Smooth muscle cell of the brain vasculature (primary cell): ENCODE data around the gene FFAR3.

Experiments used
- DNase-seq: peaks from one replicate; pipeline ENCODE4 v3.0.0-alpha.2; 2012; ENCODE audit warnings: low read depth, low spot score

FFAR3 gene

DNA sequence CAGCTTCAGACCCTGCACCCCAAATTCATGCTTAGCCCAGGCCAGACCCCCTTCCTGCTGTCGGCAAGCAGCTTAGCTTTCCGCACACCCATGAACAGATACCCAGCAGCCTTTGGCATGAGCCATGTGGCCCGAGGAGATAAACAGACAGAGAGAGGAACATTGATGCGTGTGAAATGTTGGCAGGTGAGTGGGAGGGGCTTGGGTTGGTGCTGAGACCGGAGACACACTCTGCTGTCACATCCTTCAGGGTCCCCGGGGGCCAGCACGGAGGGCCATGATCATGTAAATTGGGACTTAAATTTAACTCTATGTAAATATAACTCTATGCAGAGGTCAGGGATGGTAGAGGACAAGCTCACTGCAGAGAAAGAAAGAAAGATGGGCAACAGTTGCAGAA lies 27.8 kb upstream of the FFAR3 start:
- DNase-seq: no peak

DNA sequence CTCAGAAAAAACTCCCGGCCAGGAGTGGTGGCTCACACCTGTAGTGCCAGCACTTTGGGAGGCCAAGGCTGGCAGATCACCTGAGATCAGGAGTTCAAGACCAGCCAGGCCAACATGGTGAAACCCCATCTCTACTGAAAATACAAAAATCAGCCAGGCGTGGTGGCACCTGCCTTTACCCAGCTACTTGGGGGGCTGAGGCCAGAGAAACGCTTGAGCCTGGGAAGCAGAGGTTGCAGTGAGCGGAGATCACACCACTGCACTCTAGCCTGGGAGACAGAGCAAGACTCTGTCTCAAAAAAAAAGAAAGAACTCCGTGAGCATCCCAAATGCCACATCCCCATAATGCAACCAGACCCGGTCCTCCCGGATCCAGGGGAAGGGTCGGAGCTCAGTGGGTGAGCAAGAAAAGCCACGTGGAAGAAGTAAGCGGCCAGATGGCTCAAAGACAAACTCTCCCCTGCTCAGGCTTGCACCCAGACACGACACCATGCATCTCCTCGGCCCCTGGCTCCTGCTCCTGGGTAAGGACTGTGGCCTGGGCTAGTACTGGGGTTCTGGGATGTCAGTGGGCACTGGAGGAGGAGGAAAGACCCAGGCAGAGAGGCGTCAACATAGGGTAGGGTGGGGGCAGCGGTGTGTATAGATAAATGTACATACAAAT lies 26.6 kb upstream of the FFAR3 start:
- DNase-seq: no peak

DNA sequence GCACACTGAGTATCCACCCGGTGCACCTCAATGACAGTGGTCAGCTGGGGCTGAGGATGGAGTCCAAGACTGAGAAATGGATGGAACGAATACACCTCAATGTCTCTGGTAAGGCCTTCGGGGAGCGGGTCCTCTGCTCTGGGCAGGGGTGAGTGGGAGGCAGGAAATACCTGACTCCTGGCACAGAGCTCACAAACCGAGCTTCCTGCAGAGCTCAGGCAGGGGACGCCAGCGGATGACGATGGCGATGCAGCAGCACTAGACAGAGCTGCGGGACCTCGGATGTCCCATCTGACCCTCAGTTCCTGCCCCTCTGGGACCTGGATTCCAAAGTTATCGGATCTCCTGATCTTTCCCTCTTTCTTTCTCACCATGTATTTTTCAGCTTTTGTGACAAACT lies 25.4 kb upstream of the FFAR3 start:
- DNase-seq: no peak

DNA sequence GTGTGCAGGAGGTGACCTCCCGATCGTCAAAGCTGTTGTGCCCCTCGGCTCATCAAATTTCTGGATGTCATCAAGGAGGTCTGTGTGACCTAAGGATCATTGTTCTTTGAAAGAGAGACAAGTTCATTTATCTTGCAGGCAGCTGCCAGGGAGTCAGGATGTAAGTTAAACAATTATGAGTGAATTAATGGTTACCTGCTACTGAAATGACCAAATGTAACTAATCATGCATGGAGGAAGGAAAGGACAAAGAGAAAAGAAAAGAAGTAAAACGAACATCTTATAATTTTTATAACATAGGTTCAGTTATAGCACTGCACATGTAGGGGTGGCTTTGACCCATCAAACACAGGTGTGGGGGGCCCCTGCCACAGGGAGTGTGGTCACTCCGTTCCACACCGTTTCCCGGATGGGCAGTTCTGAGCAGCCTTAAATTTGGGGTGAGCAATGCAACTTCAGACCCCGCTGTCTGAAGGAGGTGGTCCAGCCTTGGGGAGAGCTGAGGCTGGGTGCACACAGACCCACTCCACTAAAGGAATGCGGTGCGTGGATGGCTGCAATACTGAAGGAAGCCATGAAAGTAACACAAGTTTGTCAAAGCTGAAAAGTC lies 24.0 kb upstream of the FFAR3 start:
- DNase-seq: no peak

DNA sequence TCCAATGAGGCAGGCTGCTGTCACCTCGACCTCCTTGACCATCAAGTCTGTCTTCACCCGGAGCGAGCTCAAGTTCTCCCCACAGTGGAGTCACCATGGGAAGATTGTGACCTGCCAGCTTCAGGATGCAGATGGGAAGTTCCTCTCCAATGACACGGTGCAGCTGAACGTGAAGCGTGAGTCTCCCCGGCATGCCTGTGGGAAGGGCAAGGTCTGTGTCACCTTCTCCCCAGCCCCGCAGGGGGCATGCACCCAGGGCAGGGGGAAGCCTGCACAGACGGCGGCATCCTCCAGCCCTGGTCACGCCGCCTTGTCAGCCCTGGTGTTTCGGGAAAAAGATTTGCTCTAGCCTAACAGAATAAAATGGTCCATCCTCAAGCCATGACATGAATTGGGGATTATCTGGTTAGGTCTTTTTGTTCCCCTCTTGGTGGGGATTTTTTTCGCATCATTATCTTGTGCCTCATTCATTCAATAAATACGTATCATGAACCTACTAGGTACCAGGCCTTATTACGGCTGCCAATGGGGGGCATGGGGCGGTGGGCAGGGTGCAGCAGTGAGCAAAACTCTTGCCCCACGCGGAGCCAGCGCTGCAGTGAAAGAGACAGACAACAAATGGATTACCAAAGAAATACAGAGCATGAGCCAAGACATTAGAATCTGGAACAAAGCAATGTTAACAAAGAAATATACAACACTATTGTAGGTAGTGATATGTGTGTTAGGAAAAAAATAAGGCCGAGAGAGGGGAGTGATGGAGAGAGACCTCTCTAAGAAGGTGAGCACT lies 21.9 kb upstream of the FFAR3 start:
- no peak for DNase-seq

DNA sequence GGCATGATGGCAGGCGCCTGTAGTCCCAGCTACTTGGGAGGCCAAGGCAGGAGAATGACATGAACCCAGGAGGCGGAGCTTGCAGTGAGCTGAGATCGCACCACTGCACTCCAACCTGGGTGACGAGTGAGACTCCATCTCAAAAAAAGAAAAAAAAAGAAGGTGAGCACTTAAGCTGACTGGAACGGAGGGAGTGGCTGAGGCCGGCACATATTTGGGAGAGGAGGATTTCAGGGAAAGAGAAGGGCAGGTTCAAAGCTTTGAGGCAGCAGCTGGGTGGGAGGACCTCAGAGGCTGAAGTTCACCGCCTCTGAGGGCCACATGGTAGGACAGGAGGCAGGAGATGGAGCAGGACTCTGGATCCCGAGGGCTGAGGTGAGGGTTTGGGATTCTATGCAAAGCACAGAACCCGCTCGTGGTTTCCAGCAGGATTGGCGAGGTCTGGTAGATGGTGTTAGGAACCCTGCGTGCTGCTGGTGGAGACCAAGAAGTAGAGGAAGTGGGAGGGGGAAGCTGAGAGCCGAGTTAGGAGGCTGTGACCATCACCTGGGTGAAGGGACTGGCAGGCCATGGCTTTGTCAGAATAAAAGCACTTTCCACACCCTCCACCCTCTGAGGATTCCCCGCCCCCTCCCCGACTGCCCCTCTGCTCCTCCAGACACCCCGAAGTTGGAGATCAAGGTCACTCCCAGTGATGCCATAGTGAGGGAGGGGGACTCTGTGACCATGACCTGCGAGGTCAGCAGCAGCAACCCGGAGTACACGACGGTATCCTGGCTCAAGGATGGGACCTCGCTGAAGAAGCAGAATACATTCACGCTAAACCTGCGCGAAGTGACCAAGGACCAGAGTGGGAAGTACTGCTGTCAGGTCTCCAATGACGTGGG lies 20.9 kb upstream of the FFAR3 start:
- no peak for DNase-seq

DNA sequence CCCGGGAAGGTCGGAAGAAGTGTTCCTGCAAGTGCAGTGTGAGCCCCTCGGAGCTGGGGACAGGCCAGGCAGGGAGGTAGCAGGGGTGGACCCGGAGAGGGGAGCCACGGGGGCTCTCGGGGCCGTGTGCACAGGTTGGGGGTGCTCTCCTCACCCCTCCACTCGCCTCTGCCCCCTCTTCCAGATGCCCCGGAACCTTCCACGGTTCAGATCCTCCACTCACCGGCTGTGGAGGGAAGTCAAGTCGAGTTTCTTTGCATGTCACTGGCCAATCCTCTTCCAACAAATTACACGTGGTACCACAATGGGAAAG lies 20.3 kb upstream of the FFAR3 start:
- DNase-seq: no peak

DNA sequence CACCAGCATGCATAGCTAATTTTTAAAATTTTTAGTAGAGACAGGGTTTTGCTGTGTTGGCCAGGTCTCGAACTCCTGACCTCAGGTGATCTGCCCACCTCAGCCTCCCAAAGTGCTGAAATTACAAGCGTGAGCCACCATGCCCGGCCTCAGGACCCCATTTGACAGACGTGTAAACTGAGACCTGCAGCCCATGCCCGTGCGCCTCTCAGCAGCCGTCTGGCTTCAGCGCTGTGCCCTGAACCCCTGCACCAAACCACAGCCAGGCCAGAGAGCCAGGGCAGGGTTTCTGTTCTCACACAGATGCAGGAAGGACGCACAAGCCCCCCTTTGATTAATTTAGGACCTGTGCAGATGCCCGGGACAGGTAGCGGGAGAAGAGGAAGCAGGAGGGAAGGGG lies 17.8 kb upstream of the FFAR3 start:
- no peak for DNase-seq

DNA sequence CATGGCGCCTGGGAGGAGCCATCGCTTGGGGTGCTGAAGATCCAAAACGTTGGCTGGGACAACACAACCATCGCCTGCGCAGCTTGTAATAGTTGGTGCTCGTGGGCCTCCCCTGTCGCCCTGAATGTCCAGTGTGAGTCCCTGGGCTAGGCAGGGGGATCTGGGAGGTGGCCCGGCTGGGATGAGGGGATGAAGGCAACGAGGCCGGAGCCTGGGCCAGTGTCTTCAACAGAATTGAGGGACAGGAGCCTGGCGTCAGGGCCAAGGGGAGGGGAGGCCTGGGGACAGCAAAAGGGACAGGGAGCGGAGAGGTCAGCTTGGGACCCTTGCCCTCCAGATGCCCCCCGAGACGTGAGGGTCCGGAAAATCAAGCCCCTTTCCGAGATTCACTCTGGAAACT lies 17.3 kb upstream of the FFAR3 start:
- DNase-seq: no peak

DNA sequence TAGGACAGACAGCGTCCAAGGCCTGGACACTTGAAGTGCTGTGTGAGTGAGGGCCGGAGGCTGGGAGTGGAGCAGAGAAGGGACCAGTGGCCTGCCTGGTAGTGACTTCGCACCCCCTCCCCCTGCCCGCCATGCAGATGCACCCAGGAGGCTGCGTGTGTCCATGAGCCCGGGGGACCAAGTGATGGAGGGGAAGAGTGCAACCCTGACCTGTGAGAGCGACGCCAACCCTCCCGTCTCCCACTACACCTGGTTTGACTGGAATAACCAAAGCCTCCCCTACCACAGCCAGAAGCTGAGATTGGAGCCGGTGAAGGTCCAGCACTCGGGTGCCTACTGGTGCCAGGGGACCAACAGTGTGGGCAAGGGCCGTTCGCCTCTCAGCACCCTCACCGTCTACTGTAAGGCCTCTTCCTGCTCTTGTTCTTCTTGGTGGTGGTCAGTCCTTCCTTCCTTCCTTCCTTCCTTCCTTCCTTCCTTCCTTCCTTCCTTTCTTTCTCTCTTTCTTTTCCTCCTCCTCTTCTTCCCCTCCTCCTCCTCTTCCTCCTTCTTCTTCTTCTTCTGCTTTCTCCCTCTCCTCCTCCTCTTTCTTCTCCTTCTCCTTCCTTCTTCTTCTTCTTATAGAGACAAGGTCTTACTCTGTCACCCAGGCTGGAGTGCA lies 16.6 kb upstream of the FFAR3 start:
- DNase-seq: no peak

DNA sequence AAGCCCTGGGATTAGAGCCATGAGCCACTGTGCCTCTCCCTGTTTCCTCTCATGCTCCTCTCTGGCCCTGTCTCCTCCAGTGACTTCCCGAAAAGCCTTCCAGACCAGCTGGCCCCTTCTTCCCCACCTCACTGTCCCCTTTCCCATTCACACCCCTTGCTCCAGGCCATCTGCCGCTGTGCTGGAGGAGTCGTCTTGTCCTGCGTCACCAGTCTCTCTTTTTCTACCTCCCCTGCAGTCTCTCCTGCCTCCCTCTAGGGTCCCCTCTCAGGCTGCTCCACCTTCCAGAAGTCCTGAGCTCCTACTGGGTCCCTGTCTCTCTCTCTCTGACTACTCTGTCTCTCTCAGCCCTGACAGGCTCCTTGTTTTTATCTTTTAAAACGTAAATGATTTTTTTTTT lies 15.8 kb upstream of the FFAR3 start:
- no peak for DNase-seq

DNA sequence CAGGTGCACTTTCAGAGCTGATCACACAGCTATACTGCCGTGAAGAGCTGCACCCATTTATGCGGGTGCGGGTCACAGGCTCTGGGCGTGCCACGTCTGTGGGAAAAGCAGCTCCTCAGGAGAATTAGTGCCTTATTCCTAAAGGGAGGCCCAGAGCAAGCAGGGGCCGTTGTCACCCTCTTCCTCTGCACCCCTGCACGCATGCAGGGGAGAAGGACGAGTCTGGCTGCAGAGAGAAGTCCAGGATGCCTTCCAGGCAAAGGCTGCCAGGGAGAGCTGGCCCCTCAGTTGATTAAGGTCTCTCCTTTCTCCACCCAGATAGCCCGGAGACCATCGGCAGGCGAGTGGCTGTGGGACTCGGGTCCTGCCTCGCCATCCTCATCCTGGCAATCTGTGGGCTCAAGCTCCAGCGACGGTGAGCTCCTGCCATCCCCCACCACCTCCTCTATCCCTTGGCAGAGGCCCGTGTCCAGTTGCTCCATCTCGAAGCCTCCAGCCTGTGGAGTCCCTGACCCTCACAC lies 13.7 kb upstream of the FFAR3 start:
- no peak for DNase-seq

DNA sequence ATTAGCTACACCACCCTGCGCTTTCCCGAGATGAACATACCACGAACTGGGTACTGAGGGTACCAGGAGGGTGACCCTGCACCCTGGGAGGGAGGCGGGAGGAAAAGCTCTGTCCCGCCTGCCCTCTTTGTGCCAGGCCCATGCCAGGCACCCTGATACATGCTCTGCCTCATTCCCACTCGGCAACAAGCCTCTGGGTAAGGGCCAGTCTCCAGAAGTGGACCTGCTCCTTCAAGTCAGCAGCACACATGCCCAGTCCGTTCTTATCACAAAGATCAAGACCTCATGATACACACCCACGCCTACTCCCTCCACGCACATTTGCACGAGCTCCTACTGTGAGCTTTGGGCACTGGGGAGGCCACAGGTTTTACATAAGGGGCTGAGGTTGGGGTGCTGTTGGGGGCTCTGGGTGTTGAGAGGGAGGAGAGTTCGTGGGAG lies 12.6 kb upstream of the FFAR3 start:
- DNase-seq: no peak

DNA sequence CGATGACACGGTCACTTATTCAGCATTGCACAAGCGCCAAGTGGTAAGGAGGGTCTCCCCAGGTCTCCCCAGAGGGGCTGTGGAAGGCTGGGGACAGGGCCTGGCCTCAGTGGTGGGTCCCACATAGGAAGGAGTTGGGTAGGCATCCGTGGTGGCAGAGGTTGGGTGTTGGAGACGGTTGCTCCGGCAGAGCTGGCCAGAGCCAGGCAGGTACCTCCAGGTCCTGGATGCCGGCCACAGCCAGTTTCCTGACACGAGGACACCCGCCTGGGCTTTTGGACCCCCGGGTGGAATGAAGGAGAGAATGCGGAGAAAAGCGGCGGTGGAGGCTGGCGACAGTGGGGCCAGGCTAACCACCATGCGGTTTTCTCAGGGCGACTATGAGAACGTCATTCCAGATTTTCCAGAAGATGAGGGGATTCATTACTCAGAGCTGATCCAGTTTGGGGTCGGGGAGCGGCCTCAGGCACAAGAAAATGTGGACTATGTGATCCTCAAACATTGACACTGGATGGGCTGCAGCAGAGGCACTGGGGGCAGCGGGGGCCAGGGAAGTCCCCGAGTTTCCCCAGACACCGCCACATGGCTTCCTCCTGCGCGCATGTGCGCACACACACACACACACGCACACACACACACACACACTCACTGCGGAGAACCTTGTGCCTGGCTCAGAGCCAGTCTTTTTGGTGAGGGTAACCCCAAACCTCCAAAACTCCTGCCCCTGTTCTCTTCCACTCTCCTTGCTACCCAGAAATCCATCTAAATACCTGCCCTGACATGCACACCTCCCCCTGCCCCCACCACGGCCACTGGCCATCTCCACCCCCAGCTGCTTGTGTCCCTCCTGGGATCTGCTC lies 11.8 kb upstream of the FFAR3 start:
- DNase-seq: no peak

DNA sequence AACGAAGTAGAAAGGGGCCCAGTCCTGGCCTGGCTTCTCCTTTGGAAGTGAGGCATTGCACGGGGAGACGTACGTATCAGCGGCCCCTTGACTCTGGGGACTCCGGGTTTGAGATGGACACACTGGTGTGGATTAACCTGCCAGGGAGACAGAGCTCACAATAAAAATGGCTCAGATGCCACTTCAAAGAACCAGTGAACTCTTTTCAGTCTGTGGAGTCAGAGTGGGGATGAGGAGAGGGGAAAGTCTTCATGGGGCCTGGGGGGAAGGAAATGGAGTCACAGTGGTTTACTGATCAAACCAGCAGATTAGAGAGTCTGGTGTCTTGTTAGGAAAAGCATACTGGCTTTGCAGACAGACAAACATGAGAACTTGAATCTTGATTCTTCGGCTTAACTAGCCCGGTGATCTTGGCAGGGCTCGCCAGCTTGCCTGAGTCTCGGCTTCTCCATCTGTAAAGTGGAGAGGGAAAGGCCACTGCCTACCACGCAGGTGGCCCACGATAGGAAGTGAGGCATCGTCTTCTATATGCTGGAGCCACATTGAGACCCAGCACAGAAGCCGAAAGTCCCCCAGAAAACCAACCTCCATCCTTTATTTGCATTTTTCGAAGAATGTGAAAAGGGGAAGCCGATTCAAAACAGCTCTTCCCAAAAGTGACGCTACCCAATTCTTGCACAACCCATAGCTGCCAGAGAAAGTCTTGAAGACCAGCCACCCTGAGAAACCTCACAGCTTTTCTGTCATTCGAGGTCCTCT lies 10.9 kb upstream of the FFAR3 start, which contains the start of gene FFAR1:
FFAR1 (plus strand) TSS at position 732 of the 759 bp plus-strand sequence. CDS start 3,650 bp downstream, outside the sequence.
- no peak for DNase-seq

DNA sequence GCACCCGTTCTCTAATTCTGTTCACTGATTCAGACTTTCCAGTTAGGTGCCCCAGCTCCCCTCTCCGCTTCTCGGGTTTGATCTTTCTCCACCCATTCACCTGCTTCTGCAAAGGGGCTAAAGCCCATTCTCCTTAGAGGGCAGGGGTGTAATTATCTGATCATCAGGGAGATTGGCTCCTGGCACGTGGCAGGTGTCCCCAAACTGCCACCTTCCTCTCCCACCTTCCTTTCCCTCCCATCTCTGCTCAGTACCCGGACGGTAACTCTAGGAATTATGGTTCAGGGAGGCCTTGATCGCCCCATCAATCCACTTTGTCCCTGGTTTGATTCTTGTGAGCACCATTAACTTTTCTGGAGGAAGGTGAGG lies 10.3 kb upstream of the FFAR3 start:
- DNase-seq: no peak

DNA sequence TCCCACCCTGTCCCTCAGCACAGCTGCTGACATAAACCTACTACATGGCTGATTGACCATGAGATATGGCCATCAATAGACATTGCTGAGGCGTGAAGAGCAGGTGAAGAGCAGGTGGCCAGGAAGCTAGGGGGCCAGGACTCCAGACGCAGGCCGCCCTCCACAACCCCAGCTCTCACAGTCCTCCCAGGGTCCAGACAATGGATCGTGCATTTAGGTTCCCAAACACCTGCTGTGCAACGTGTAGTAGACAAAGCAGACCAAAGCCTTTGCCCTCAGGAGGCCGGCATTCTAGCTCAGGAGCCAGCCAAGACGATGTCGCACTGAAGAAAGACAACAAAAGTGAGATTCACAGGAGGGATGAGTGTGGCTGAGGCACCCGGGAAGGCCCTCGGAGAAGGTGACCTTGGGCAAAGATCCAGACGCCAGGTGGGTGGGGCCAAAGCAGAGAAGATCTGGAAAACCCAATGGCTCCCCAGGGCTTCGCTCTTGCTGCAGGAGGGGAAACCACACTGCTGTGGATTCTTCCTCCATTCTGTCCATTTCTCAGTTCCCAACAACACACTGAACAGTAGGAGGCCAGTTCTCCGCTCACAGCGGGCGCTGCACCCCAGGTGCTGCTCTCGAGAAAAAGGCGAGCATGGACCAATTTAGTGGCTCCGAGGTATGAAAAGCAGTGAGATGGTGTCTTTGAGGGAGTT lies 9.2 kb upstream of the FFAR3 start:
- no peak for DNase-seq

DNA sequence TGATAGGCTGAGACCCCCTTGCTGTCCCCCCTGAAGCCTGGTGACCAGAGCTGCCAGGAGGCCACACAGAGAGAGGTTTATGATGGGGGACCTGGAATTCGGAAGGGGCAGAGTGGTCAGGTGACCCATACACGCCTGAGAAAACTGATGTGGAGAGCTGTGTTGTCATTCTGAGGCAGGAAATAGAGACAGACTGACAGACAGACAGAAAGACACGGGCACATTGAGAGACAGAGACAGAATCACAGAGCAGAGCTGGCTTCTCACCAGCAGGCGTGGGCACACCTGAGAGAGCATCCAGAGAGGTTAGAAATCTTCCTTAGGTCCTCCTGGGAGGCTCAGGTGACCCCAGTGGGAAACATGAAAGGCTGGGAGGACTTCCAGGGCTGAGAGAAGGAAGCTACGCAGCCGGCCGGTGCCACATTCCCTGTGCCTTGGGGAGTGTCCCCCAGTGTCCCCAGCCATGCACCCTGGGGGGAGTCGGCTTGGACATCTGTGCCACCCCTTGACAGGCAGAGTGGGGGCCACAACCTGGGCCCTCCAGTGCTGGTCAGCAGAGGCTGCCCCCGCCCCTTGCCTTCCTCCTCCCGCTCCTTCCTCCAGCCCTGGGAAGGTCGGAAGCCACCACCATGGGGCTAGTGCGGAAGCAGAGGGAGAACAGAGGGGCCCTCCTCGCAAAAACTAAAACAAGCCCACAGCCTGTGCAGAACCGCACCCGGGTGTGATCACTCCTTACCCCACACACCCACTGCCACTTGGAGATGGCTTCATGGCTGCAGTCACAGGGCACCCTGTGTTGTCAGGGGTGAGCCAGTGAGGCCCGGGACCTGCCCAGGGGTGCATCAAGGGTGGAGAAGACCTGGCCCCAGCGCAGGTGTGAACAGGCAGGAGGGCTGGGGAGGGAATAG lies 8.4 kb upstream of the FFAR3 start:
- no peak for DNase-seq
